Measurements from ENCODE around the gene SCG3. TPM values are rescaled to one million over a fixed set of nuclear protein-coding genes. Genes with fewer than 3 reads are reported as not detected.

Gene SCG3
- total and polyA plus RNA-seq, 2 of the 4 experiments (the other 2 are of a cell fraction) = 0.02 TPM; not detected in 1

DNA sequence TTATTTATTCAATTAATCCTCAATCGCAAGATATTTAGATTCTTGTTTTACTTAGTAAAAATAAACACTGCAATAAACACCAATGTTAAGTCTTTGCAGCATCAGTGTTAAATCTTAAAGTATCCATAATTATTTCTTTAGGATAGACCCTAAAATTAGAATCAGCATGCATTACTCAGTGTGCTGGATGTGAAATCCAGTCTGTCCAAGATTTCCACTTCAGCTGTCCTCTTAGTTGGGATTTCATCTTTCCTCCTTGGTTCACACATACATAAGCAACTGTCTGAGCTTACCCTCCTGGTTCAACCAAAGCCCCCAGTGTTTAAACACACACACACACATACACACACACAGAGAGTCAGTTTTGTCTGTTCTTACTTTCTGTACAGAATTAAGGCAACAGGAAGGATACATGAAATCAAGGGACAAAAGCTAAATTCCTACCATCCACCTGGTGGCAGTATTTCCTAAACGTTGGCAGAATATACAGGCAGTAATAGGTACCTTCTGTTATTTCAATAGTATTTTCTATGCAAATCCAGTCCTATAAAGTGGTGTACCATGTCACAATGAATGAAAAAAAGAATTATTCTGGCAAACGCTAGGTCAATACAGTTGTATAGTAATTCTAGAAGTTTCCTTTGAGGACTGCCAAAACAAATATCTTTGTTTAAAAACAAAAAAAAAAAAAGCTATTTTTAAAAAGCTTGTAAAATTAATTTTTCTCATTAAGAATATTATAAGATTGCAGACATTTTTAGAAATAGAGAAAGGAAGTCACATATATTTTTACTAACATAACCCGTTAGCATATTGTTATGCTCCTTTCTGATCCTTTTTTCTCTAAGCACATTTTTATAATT is 31.4 kb upstream of the SCG3 start (continued):
- TF ChIP-seq MAFK (IDR thresholded peaks at IDR 0.05; ENCODE audit: low read depth, low read length) = no peak

GRCh38 chr15:51652084-51652668 is 29.1 kb upstream of the SCG3 start:
- Histone ChIP-seq H2AK9ac (replicated peaks; ENCODE audit: low read depth, low read length, poor library complexity) (no peak overlapping the region), H3K23ac (ENCODE audit: low read depth, low read length) (no peak overlapping the region), H2AK5ac (ENCODE audit: low read depth, low read length) (no peak overlapping the region), H3K18ac (ENCODE audit: low read depth, low read length) (no peak overlapping the region), H3K56ac (ENCODE audit: extremely low read depth, insufficient read depth, low read length) (no peak overlapping the region), H4K91ac (ENCODE audit: insufficient read depth, low read depth, low read length) (no peak overlapping the region), H2BK120ac (ENCODE audit: low read depth, low read length) (no peak overlapping the region), H4K20me1 (ENCODE audit: insufficient read depth, low read length) (no peaks in the 10 kb centered on the region), H3K9me3 (ENCODE audit: control insufficient read depth, insufficient read depth, low read length) (no peaks in the 10 kb centered on the region), H3K4ac (ENCODE audit: low read depth, low read length) (no peak overlapping the region), H2AFZ (replicated peaks; ENCODE audit: low read length, poor library complexity) (no peak overlapping the region), H2BK20ac (ENCODE audit: low read depth, low read length) (no peak overlapping the region), H3K14ac (replicated peaks; ENCODE audit: low read depth, low read length) (no peak overlapping the region), H4K5ac (ENCODE audit: low read depth, low read length) (no peak overlapping the region), H3K27me3 (ENCODE audit: control insufficient read depth, insufficient read depth, low read length) (peaks cover 7% of the 10 kb centered on the region), H3K4me3 (ENCODE audit: insufficient read depth, low read depth, low read length) (no peak overlapping the region), H3K4me2 (ENCODE audit: low read depth, low read length) (no peak overlapping the region), H3K9me1 (ENCODE audit: insufficient read depth, low read length) (no peaks in the 10 kb centered on the region), H2BK5ac (ENCODE audit: low read depth, low read length, poor library complexity, severe bottlenecking) (no peak overlapping the region), H3K27ac (ENCODE audit: insufficient read depth, low read length) (no peak overlapping the region), H3K79me1 (ENCODE audit: low read depth in 1 of 2, low read length in 2 of 2) (no peaks in the 10 kb centered on the region), H2BK15ac (ENCODE audit: low read depth, low read length) (no peak overlapping the region), H3K9ac (ENCODE audit: low read depth, low read length) (no peak overlapping the region), H3K36me3 (ENCODE audit: control insufficient read depth, insufficient read depth, low read length) (no peaks in the 10 kb centered on the region), H4K8ac (ENCODE audit: low read depth in 2 of 2, low read length in 2 of 2) (no peak overlapping the region), H3K4me1 (ENCODE audit: control insufficient read depth, insufficient read depth, low read length) (no peaks in the 10 kb centered on the region)
- ChIA-PET POLR2A (ENCODE audit: unreplicated experiment) (no interaction called here), CTCF (interaction anchor here (3.8 kb wide), 1 partner anchor 123 kb away, joined by 72 read pairs; no protein-coding TSS in a partner anchor)
- DNase-seq (no peak), ATAC-seq (ENCODE audit: low read depth) (no peak)
- intact Hi-C loops (cut with micrococcal nuclease) (loop anchor here (5.0 to 10.0 kb wide), 2 partner anchors 263 to 575 kb away; no protein-coding TSS in a partner anchor), in situ Hi-C loops (cut with MboI; ENCODE audit: low sequenced_read_pairs) (no loop called here), dilution Hi-C loops (cut with HindIII; ENCODE audit: low sequenced_read_pairs, unreplicated experiment) (no loop called here)
- no CpG with 5 or more reads among the region's 5 CpGs for WGBS, 2 experiments (ENCODE audit: extremely low coverage in 2 of 2, insufficient read length in 1 of 2)
- BruUV-seq (replicated peaks) = no TSS peak
- TF ChIP-seq FOS (IDR thresholded peaks at IDR 0.05; ENCODE audit: low read depth, low read length) = no peak
- TF ChIP-seq CEBPB (IDR thresholded peaks at IDR 0.05; ENCODE audit: low read depth, low read length) = no peak
- TF ChIP-seq, protein P1, sequence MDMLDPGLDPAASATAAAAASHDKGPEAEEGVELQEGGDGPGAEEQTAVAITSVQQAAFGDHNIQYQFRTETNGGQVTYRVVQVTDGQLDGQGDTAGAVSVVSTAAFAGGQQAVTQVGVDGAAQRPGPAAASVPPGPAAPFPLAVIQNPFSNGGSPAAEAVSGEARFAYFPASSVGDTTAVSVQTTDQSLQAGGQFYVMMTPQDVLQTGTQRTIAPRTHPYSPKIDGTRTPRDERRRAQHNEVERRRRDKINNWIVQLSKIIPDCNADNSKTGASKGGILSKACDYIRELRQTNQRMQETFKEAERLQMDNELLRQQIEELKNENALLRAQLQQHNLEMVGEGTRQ (IDR thresholded peaks at IDR 0.05; ENCODE audit: low read depth, low read length) = no peak
- no peak for TF ChIP-seq NFE2L2 (IDR thresholded peaks at IDR 0.05; ENCODE audit: low read depth, low read length)
- TF ChIP-seq MAFK (IDR thresholded peaks at IDR 0.05; ENCODE audit: low read depth, low read length) = no peak
- no peak for TF ChIP-seq SMC3 (IDR thresholded peaks at IDR 0.05; ENCODE audit: low read depth, low read length)
- TF ChIP-seq ELK1 (IDR thresholded peaks at IDR 0.05; ENCODE audit: borderline replicate concordance, low read depth, low read length) = no peak
- no peak for TF ChIP-seq POLR2A (IDR thresholded peaks at IDR 0.05; ENCODE audit: low read depth, low read length)
- TF ChIP-seq MXI1 (IDR thresholded peaks at IDR 0.05; ENCODE audit: borderline replicate concordance, low read depth, low read length) = no peak
- no peak for TF ChIP-seq RFX5 (IDR thresholded peaks at IDR 0.05; ENCODE audit: low read depth, low read length)
- no peak for TF ChIP-seq RAD21 (IDR thresholded peaks at IDR 0.05; ENCODE audit: low read length)
- no peak for TF ChIP-seq CTCF (conservative IDR thresholded peaks at IDR 0.05; ENCODE audit: low read depth, low read length)
